Measurements from ENCODE around the gene MRNIP.
"Not testable (repeated sequence)": the region's sequence is repeated elsewhere in the genome, so short reads cannot be mapped to it uniquely, and the experiment has no call there.

The MRNIP gene

GRCh38 chr5:179840766-179841165 lies 17.9 kb downstream of the MRNIP start:
- no peak for TF ChIP-seq CTCF (IDR thresholded peaks at IDR 0.05; ENCODE audit: control insufficient read depth, insufficient read depth, low read depth, low read length, missing control alignments)
- DNase-seq (ENCODE audit: low read depth) = no peak
- no peak overlapping the region for H3K4me3 ChIP-seq (ENCODE audit: control insufficient read depth, low read depth, low read length)

- no peak for TF ChIP-seq CTCF (IDR thresholded peaks at IDR 0.05; ENCODE audit: control insufficient read depth, insufficient read depth, low read depth, low read length, missing control alignments)
- no peak overlapping the region for H3K4me3 ChIP-seq (ENCODE audit: control insufficient read depth, low read depth, low read length)
Measured at GRCh38 chr5:179840321-179840720, 18.3 kb downstream of the MRNIP start.

GRCh38 chr5:179839328-179840256 lies 19.0 kb downstream of the MRNIP start:
- no peak for TF ChIP-seq CTCF (IDR thresholded peaks at IDR 0.05; ENCODE audit: control insufficient read depth, insufficient read depth, low read depth, low read length, missing control alignments)
- no peak overlapping the region for H3K4me3 ChIP-seq (ENCODE audit: control insufficient read depth, low read depth, low read length)
- no peak for DNase-seq (ENCODE audit: low read depth)

More at GRCh38 chr5:179840321-179840720, 18.3 kb downstream of the MRNIP start:
- no peak for DNase-seq (ENCODE audit: low read depth)

- no peak for DNase-seq (ENCODE audit: low read depth)
- no peak overlapping the region for H3K4me3 ChIP-seq (ENCODE audit: control insufficient read depth, low read depth, low read length)
- no peak for TF ChIP-seq CTCF (IDR thresholded peaks at IDR 0.05; ENCODE audit: control insufficient read depth, insufficient read depth, low read depth, low read length, missing control alignments)
Measured at GRCh38 chr5:179837076-179838011, 21.3 kb downstream of the MRNIP start.

GRCh38 chr5:179836225-179837019 lies 22.2 kb downstream of the MRNIP start:
- no peak overlapping the region for H3K4me3 ChIP-seq (ENCODE audit: control insufficient read depth, low read depth, low read length)
- DNase-seq (ENCODE audit: low read depth) = no peak
- TF ChIP-seq CTCF (IDR thresholded peaks at IDR 0.05; ENCODE audit: control insufficient read depth, insufficient read depth, low read depth, low read length, missing control alignments) = peak; percentile 6

GRCh38 chr5:179834871-179835270 lies 23.7 kb downstream of the MRNIP start:
- DNase-seq (ENCODE audit: low read depth); H3K4me3 ChIP-seq (ENCODE audit: control insufficient read depth, low read depth, low read length): not testable (repeated sequence)

All from AG09309 (cell line).